Psoas muscle (tissue), 8 donors: ENCODE results near the gene CDC16. TPM values are rescaled to one million over a fixed set of nuclear protein-coding genes. Genes with fewer than 3 reads are reported as not detected.
A peak's percentile ranks its signal among the peaks of the same experiment; 100 is the strongest.

Source experiments
- ATAC-seq, 4 donors: fragments of 200-7000 bp; cut with Tn5 transposase; one replicate each; pipeline ENCODE4 v1.9.1; 2020; ENCODE audit warnings: moderate library complexity in 3 of 4, mild to moderate bottlenecking in 2 of 4
- DNase-seq, 2 donors: peaks; one replicate each; pipeline ENCODE4 v3.0.0-alpha.2; 2020
- H3K27ac ChIP-seq: fragments of 200-600 bp; one replicate; pipeline ENCODE4 v1.8.0; 2022
- H3K27me3 ChIP-seq, 3 donors: fragments of 200-600 bp in 1 of 3; one replicate each; pipeline versions ENCODE4 v1.6.1 to v1.8.0; 2013 to 2022; ENCODE audit warnings: low read length in 2 of 3, mild to moderate bottlenecking in 2 of 3, moderate library complexity in 1 of 3; ENCODE audit not compliant: insufficient read depth in 3 of 3
- H3K36me3 ChIP-seq, 2 donors: fragments of 200-600 bp in 1 of 2; one replicate each; pipeline versions ENCODE4 v1.6.1 to v1.8.0; 2013 to 2022; ENCODE audit warnings: low read depth in 1 of 2, mild to moderate bottlenecking in 1 of 2, moderate library complexity in 1 of 2; ENCODE audit not compliant: insufficient read depth in 1 of 2
- H3K4me1 ChIP-seq: fragments of 200-600 bp; one replicate; pipeline ENCODE4 v1.8.0; 2022
- H3K4me3 ChIP-seq: fragments of 200-600 bp; one replicate; pipeline ENCODE4 v1.8.0; 2022; ENCODE audit warnings: mild to moderate bottlenecking
- H3K9me3 ChIP-seq: fragments of 200-600 bp; one replicate; pipeline ENCODE4 v1.8.0; 2022
- CTCF ChIP-seq: fragments of 200-600 bp; IDR thresholded peaks from one replicate; pipeline ENCODE4 v1.8.0; 2022; ENCODE audit warnings: antibody characterized with exemption
- WGBS, 3 donors: extraction: QIAGEN DNeasy Blood & Tissue Kit; methylation state at CpG; one replicate each; pipeline versions ENCODE4 v1.1.6 to v1.1.7; 2013; 5-methylcytosine and 5-hydroxymethylcytosine counted together
- intact Hi-C, 2 donors: fragments of 100-400 bp; cut with DNase I; formaldehyde crosslinking; loops; one replicate each; pipeline versions ENCODE4 v1.11.0 to v1.14.2; 2022
- polyA plus RNA-seq, 3 donors: library from polyadenylated mRNA; stranded (reverse); fragments of 200-250 nt; gene quantifications; one replicate each; pipeline ENCODE4 v1.2.3, GENCODE V29; 2013
- total RNA-seq, 4 donors: library from RNA; stranded (reverse); fragmentation: NEBNext Ultra II Directional in 2 of 4; extraction: Animal tissue kit (Norgen Biotek cat#: 25700) in 2 of 4; gene quantifications; one replicate each; pipeline versions ENCODE4 v1.2.1 to v1.2.4, GENCODE V29; 2021 to 2023
- donor health status: healthy with polysubstance abuse.
- donor health status: DM: no; HTN: no; CAD: no; lungs with moderate emphysema.
- donor health status: Bipolar disorder and iron deficiency.
- donor health status: healthy.
- donor health status: DM: yes; HTN: yes; CAD: no.
- donor health status: DM: no; HTN: no; CAD: no.
- donor health status: DM: no; HTN: no; CAD: no.
- donor health status: DM: yes; HTN: yes; CAD: no.

CDC16 gene
- total and polyA plus RNA-seq, 7 donors = 29.6 to 59.6 (median 41.7) TPM

DNA sequence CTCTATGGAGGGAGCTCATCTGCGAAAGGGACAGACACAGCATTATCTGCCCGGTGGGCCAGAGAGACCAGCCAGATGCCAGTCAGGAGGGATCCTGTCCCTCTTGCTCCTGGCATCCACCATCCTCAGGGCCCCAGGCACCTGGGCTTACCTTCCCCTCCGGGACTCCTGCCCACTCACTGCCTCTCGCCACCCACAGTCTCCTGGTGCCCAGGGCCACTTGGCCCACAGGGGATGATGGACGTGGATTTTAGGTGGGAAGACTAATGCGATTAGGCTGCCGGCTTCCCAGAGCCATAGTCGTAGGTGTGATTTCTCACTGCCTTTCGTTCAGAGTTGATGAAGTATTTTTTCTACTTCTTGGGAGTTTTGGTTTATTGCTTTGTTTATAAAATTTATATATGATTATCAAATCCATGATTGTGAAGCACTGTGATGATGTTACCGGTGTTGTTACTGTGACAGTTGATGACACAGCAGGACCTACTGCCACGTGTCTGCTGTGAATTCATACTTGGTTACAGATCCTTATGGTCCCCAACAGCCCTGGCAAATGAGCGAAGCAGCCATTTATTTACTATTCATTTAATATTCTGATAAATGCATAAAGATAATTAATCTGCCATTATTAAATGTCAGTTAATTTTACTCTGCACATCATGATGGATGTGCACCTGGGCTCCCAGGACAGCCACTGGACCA, 65.1 kb downstream of the CDC16 start:
- no peak for TF ChIP-seq CTCF
- no peak overlapping the region for H3K4me3 ChIP-seq
- peaks cover 3 to 89% of the 10 kb centered on the region in 2 donors for H3K36me3 ChIP-seq
- DNase-seq = peak in 1 of 2 donors; percentile 36
- 93 to 95% (median 93%) methylated on average over 12 of the region's 12 CpGs for WGBS, 3 donors
- no peak overlapping the region for H3K27ac ChIP-seq
- H3K9me3 ChIP-seq = no peaks in the 10 kb centered on the region
- no peak for ATAC-seq
- intact Hi-C loops = no loop called here
- H3K4me1 ChIP-seq = no peaks in the 10 kb centered on the region
- no peaks in the 10 kb centered on the region for H3K27me3 ChIP-seq

DNA sequence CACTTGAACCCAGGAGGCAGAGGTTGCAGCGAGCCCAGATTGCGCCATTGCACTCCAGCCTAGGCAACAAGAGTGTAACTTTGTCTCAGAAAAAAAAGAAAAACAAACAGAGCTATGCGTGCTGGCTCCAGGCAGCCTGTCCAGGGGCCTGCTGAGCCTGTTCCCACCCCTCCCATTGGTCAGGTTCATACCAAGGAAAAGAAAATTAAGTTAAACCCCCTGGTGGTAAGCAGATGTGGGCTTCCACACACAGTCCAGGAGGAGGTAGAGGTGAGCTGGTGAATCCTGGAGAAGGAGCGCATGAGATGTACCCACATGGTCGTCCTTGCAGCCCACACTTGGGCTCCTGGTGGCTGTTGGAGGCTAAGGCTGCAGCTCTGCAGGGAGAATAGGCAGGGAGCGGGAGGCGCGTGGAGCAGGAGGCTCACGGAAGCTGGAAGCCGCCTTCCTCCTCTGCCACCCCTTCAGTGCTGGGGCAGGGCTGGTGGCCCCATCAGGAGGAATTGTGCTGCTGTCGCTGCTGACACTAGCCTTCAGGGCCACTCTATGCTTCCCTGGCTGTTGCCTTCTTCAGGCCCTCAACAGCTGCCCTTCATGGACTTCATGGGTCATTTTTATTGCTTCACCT, 69.1 kb downstream of the CDC16 start:
- Histone ChIP-seq H3K36me3 (peaks cover 9 to 89% of the 10 kb centered on the region in 2 donors), H3K4me1 (no peaks in the 10 kb centered on the region), H3K4me3 (no peak overlapping the region), H3K27ac (no peak overlapping the region), H3K9me3 (no peaks in the 10 kb centered on the region), H3K27me3 (no peaks in the 10 kb centered on the region)
- DNase-seq (no peak), ATAC-seq (no peak)
- TF ChIP-seq CTCF = no peak
- WGBS, 3 donors = 91 to 93% (median 92%) methylated on average over 11 of the region's 11 CpGs
- intact Hi-C loops = no loop called here

DNA sequence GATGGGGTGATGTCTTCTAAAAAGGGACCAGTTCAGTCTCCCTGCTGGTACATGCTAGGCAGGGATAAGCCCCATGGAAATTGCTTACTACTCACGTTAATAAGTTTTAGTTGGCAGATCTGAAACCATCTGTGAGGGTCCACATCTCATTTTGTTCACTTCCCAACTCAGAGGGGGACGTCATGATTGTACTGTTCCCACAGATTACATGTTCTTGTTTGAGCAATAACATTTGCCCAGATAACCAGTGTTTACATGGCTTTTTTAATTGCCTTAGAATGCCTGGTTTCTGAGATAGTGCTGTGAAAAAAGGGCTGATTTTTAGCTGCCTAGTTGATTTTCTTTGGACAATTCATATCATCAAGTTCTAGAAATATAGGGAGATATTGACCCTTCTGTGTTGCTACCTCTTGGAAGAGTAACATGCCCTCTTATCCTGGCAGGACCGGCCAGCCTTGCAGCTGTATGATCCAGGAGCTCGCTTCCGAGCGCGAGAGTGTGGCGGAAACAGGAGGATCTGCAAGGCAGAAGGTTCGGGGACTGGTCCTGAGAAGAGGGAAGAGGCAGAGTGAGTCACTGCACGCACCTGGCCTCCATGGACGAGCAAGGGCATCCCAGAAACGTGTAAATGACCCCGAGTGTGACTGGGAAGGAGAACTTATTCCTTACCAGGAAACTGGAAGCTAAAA, 69.8 kb downstream of the CDC16 start:
- ATAC-seq (no peak), DNase-seq (peak in 1 of 2 donors; percentile 36)
- H3K27ac ChIP-seq = no peak overlapping the region
- H3K4me3 ChIP-seq = no peak overlapping the region
- no peaks in the 10 kb centered on the region for H3K4me1 ChIP-seq
- H3K9me3 ChIP-seq = no peaks in the 10 kb centered on the region
- TF ChIP-seq CTCF = no peak
- intact Hi-C loops = no loop called here
- peaks cover 5 to 82% of the 10 kb centered on the region in 2 donors for H3K36me3 ChIP-seq
- no peaks in the 10 kb centered on the region for H3K27me3 ChIP-seq
- 91 to 95% (median 93%) methylated on average over 13 of the region's 13 CpGs for WGBS, 3 donors

GRCh38 chr13:114309086-114309485, 74.4 kb downstream of the CDC16 start:
- intact Hi-C loops = no loop called here
- no peak for DNase-seq
- Histone ChIP-seq H3K4me3 (no peak overlapping the region), H3K36me3 (peaks cover 5 to 37% of the 10 kb centered on the region in 2 donors), H3K27me3 (no peaks in the 10 kb centered on the region), H3K9me3 (no peaks in the 10 kb centered on the region), H3K27ac (no peak overlapping the region), H3K4me1 (peaks cover 13% of the 10 kb centered on the region)
- ATAC-seq = no peak
- 96 to 98% (median 97%) methylated on average over 2 of the region's 2 CpGs for WGBS, 3 donors
- TF ChIP-seq CTCF = no peak
